HG03045 (cell line): Measurements from ENCODE around the gene PRRG2.
"Not testable (repeated sequence)": the region's sequence is repeated elsewhere in the genome, so short reads cannot be mapped to it uniquely, and the experiment has no call there.

Experiments used
- ATAC-seq: cut with Tn5 transposase; IDR thresholded peaks from one replicate; pipeline ENCODE4 v1.9.1; 2021; ENCODE audit warnings: mild to moderate bottlenecking, moderate library complexity; ENCODE audit not compliant: unreplicated experiment

The PRRG2 gene

DNA sequence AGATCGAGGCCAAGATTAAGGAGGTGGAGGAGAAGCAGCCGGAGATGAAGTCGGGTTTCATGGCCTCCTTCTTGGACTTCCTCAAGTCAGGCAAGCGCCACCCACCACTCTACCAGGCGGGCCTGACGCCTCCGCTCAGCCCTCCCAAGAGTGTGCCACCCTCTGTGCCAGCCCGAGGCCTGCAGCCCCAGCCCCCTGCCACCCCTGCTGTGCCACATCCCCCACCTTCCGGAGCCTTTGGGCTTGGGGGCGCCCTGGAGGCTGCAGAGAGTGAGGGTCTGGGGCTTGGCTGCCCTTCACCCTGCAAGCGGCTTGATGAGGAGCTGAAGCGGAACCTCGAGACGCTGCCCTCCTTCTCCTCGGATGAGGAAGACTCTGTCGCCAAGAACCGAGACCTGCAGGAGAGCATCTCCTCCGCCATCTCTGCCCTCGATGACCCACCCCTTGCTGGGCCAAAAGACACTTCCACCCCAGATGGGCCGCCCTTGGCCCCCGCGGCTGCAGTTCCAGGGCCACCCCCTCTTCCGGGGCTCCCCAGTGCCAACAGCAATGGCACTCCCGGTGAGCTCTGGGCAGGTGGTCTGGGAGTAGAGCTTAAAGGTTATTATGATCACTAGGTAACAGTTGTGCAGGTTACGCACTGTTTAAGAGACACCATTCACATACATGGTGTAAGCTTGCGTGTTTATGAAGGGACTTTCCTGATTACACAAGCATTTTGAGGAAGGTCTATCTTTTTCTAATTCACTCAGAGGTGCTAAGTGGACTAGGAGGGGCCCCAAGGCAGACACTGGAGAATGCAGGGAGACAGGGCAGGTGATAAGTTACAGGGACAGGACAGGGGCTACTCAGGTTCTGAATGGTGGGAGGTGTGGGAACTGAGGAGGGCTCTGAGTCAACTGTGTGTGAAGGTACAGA is 18.5 kb downstream of the PRRG2 start:
- ATAC-seq: no peak

DNA sequence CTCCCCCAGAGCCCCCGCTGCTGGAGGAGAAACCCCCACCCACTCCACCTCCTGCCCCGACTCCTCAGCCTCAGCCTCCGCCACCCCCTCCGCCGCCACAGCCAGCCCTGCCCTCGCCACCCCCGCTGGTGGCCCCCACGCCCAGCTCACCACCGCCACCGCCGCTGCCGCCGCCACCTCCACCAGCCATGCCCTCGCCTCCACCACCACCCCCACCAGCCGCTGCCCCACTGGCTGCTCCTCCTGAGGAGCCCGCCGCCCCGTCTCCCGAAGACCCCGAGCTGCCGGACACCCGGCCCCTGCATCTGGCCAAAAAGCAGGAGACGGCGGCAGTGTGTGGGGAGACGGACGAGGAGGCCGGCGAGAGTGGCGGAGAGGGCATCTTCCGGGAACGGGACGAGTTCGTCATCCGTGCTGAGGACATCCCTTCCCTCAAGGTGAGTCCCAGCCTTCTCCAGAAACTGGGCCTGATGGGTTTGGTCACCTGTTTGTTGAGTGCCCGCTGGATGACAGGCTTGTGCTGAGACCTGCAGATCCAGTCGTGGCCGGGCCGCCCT is 20.4 kb downstream of the PRRG2 start:
- ATAC-seq: no peak

GRCh38 chr19:49602806-49603205 is 21.7 kb downstream of the PRRG2 start:
- ATAC-seq: no peak

- no peak for ATAC-seq
Measured at GRCh38 chr19:49605605-49606004, 24.5 kb downstream of the PRRG2 start.

- ATAC-seq: no peak
Measured at GRCh38 chr19:49609499-49610092, 28.5 kb downstream of the PRRG2 start.

DNA sequence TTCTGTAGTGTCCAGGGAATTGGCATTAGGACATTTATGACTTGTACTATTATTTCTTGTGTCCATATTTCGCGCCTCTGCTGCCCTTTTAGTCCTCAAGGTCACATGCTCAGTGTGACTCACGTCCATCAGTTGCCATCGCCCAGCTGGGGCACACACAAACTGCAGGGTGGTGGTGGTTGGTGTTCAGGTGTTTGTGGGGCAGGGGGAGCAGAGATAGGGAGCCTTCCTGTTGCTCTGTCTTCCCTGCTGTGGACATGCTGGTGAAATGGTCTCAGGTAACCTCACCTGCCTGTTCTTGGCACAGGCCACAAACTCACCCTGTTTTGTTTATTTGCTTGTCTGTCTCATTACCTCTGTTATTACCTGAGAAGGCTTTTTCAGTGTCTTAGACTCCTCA is 32.3 kb downstream of the PRRG2 start:
- ATAC-seq: no peak

GRCh38 chr19:49614096-49614833 is 33.1 kb downstream of the PRRG2 start:
- ATAC-seq: no peak

DNA sequence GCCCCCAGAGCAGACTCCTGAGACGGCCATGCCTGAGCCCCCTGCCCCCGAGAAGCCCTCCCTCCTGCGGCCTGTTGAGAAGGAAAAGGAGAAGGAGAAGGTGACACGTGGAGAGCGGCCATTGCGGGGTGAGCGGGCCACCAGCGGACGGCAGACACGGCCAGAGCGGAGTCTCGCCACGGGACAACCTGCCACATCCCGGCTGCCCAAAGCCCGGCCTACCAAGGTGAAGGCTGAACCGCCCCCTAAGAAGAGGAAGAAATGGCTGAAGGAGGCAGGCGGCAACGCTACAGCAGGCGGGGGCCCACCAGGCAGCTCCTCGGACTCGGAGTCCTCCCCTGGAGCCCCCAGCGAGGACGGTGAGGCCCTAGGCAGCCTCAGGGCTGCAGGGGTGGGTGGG is 34.7 kb downstream of the PRRG2 start:
- no peak for ATAC-seq

DNA sequence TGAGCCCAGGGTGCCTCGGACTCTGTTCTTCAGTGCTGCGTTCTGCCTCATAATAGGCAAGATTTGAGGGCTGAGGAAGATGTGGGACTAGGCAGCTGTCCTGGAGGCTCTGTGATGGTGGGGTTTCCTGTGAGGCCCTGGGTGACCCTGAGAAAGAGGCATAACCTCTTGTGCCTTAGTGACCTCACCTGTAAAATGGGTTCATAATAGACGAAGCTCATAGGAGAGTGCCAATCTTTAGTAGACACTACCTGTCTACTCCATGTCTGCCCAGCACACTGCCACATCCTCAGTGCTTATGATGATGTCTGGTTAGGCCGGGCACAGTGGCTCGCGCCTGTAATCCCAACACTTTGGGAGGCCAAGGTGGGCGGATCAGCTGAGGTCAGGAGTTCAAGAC is 35.4 kb downstream of the PRRG2 start:
- ATAC-seq: no peak

GRCh38 chr19:49616945-49617344 is 35.8 kb downstream of the PRRG2 start:
- no peak for ATAC-seq

- not testable (repeated sequence) for ATAC-seq
Measured at GRCh38 chr19:49617860-49618259, 36.7 kb downstream of the PRRG2 start.

GRCh38 chr19:49624967-49625910 is 44.1 kb downstream of the PRRG2 start:
- no peak for ATAC-seq

DNA sequence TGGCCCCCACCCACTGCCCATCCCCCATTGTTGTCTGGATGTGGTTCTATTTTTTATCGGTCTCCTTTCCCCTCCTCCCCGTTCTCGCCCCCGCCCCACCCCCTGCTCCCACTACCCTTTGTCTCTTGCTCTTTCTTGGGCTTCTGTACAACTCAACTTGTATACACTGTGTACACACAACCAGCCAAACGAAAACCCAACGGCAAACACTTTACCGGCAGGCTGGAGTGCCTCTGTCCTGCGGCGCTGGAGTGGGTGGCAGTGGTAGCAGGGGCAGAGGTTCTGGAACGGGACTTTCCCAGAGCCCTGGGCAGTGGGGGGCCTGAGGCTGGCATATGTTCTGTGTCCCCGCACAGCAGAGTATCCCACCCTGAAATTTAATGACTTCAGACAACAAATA is 45.1 kb downstream of the PRRG2 start:
- no peak for ATAC-seq

DNA sequence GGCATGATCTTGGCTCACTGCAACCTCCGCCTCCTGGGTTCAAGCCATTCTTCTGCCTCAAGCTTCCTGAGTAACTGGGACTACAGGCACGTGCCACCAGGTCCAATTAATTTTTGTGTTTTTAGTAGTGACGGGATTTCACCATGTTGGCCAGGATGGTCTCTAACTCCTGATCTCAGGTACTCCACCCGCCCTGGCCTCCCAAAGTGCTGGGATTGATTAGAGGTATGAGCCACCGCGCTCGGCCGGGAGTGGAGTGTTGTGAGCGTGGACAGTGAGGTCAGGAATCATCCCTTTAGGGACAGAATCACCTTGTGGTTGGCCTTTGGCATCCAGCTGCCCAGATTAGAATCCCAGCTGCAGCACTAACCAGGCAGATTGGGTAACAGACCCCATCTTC is 48.5 kb downstream of the PRRG2 start:
- ATAC-seq: no peak

- ATAC-seq: no peak
Measured at GRCh38 chr19:49631014-49631588, 50.0 kb downstream of the PRRG2 start.

DNA sequence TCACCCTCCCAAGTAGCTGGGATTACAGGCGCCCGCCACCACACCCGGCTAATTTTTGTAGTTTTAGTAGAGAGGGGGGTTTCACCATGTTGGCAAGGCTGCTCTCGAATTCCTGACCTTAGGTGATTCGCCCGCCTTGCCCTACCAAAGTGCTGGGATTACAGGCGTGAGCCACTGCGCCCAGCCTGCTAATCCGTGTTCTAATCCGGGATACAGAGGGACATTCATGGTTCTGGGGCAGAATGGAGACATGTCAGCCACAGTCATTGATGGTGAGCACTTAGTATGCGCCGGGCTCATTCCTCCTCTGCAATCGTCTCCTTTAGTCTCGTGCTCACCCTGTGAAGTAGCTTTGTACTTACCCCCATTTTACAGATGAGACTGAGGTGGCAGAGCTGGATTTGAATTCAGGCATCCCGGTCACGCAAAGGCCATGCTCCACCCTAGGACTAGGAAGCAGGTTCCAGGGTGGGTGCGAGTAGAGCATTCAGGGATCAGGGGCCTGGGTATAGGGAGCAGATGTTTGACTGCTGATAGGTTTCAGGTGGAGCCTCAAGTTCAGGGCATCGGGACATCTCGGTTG is 50.6 kb downstream of the PRRG2 start:
- no peak for ATAC-seq

DNA sequence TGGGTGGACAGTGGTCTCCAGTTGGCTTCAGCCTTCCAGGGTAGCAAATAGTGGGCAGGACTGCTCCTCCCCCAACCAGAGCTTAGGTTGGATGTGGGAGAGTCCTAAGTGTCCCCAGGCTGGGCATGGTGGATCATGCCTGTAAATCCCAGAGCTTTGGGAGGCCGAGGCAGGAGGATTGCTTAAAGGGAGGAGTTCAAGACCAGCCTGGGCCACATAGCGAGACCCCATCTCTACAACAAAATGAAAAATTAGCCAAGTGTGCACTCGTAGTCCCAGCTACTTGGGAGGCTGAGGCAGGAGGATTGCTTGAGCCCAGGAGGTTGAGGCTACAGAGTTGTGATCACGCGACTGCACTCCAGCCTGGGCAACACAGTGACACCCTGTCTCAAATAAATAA is 51.5 kb downstream of the PRRG2 start:
- no peak for ATAC-seq

DNA sequence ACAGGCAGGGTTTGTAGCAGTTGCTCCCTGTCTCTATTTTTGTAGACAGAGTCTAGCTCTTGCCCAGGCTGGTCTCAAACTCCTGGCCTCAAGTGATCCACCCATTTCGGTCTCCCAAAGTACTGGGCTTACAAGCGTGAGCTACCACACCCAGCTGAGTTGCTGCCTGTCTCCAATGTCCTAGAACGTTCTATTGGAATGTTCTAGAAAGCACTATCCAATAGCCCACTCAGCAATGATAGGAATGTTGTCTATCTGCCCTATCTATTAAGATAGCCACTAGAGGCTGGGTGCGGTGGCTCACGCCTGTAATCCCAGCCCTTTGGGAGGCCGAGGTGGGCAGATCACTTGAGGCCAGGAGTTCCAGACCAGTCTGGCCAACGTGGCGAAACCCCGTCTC is 52.2 kb downstream of the PRRG2 start:
- not testable (repeated sequence) for ATAC-seq

DNA sequence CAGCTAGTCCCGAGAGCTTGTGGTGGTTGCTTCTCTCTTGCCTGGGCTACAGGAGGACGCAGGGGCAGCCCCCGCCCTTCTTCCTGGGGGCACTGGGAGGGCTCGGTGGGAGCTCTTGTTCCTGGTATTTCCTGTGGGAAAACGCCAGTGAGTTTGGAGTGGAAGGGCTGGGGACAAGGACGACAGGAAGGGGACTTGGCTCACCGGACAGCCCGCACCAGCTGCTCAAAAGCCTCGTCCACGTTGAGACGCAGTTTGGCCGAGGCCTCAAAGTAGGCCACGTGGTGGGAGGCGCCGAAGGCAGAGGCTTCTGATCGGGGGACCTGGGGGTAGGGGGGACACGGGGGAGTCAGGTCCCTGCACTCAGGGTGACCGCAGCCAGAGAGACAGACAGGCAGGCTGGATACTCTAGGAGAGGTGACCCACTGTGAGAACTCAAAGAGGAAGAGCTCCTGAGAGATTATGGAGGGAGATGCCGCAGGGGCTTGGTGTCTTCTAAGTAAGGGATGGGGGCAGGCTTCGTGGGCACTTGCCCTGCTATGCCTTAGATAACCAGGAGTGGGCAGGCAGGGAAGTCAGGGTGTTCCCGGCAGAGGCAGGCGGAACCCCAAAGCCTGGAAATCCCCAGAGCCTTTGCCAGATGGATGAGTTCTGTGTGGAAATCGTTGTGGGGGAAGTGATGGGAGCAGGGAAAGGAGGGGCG is 54.6 kb downstream of the PRRG2 start:
- no peak for ATAC-seq
